Thoracic aorta (tissue), 2 donors: ENCODE results near the gene ZNF574. TPM values are rescaled to one million over a fixed set of nuclear protein-coding genes. Genes with fewer than 3 reads are reported as not detected.

Experiments
- ATAC-seq: fragments of 150-250 bp; one replicate; pipeline ENCODE4 v1.8.0; 2017; ENCODE audit warnings: low read depth; ENCODE audit not compliant: insufficient number of reproducible peaks, low FRiP score
- DNase-seq: peaks from one replicate; pipeline ENCODE4 v3.0.0-alpha.2; 2020; ENCODE audit warnings: low spot score
- H3K27ac ChIP-seq, 2 donors: fragments of 200-600 bp; sonication (generic); 1 replicate in 1 of 2; 2 replicates in 1 of 2; pipeline ENCODE4 v1.5.1; 2016; ENCODE audit warnings: mild to moderate bottlenecking in 2 of 2, moderate library complexity in 2 of 2
- H3K27me3 ChIP-seq: fragments of 200-600 bp; sonication (generic); replicated peaks from 2 replicates; pipeline ENCODE4 v1.6.0; 2016; ENCODE audit warnings: mild to moderate bottlenecking; ENCODE audit not compliant: insufficient read depth
- H3K36me3 ChIP-seq: fragments of 200-600 bp; sonication (generic); one replicate; pipeline ENCODE4 v1.5.1; 2016
- H3K4me1 ChIP-seq, 2 donors: fragments of 200-600 bp; sonication (generic); 1 replicate in 1 of 2; 2 replicates in 1 of 2; pipeline versions ENCODE4 v1.5.1 to v1.6.0; 2016; ENCODE audit warnings: low read depth in 2 of 2, mild to moderate bottlenecking in 1 of 2; ENCODE audit not compliant: control insufficient read depth in 1 of 2
- H3K4me3 ChIP-seq: fragments of 200-600 bp; sonication (generic); 2 replicates; pipeline ENCODE4 v1.5.1; 2016; ENCODE audit warnings: mild to moderate bottlenecking
- H3K9me3 ChIP-seq: fragments of 200-600 bp; sonication (generic); 2 replicates; pipeline ENCODE4 v1.5.1; 2016
- CTCF ChIP-seq: fragments of 200-600 bp; sonication (generic); IDR thresholded peaks from one replicate; pipeline ENCODE4 v1.5.1; 2019; ENCODE audit warnings: antibody characterized with exemption
- total RNA-seq, 2 donors: library from RNA; depleted of rRNA; stranded (reverse); fragments of >200 nt; gene quantifications; one replicate each; pipeline versions ENCODE4 v1.1.0 to v1.2.3, GENCODE V29; 2016

Gene ZNF574
- total RNA-seq, 2 donors from 2014 or later: 20.4 to 24.2 TPM

- H3K4me1 ChIP-seq: peaks cover 7 to 23% of the 10 kb centered on the region in 2 donors
- no peak overlapping the region for H3K27ac ChIP-seq
- peaks cover 4% of the 10 kb centered on the region for H3K36me3 ChIP-seq
- no peak overlapping the region for H3K4me3 ChIP-seq
- no peaks in the 10 kb centered on the region for H3K27me3 ChIP-seq
- no peak for DNase-seq
- no peak for TF ChIP-seq CTCF
- H3K9me3 ChIP-seq: no peaks in the 10 kb centered on the region
- ATAC-seq: no peak
Measured at GRCh38 chr19:42067315-42067888, 8.6 kb upstream of the ZNF574 start.

GRCh38 chr19:42068361-42068755 lies 7.6 kb upstream of the ZNF574 start:
- Histone ChIP-seq H3K4me1 (peaks cover 7 to 23% of the 10 kb centered on the region in 2 donors), H3K27ac (peak overlapping the region; percentile 8 to 70), H3K27me3 (no peaks in the 10 kb centered on the region), H3K4me3 (peak overlapping the region; percentile 82), H3K36me3 (no peaks in the 10 kb centered on the region), H3K9me3 (no peaks in the 10 kb centered on the region)
- ATAC-seq (no peak), DNase-seq (no peak)
- TF ChIP-seq CTCF: no peak

GRCh38 chr19:42068756-42069571 lies 7.0 kb upstream of the ZNF574 start:
- Histone ChIP-seq H3K27me3 (no peaks in the 10 kb centered on the region), H3K4me1 (peaks cover 7 to 23% of the 10 kb centered on the region in 2 donors), H3K4me3 (peak overlapping the region; percentile 82), H3K9me3 (no peaks in the 10 kb centered on the region), H3K27ac (peak overlapping the region; percentile 54 to 70), H3K36me3 (no peaks in the 10 kb centered on the region)
- ATAC-seq (peak; percentile 12), DNase-seq (no peak)
- no peak for TF ChIP-seq CTCF

GRCh38 chr19:42069619-42070351 lies 6.2 kb upstream of the ZNF574 start, which contains the start of gene GRIK5:
Gene GRIK5, minus strand, starts transcription at chr19:42070206. Its CDS starts 4,436 bp downstream, at chr19:42065770.
- Histone ChIP-seq H3K4me3 (peak within 1 kb of the TSS; percentile 82), H3K9me3 (no peaks in the 10 kb centered on the region), H3K36me3 (no peaks in the 10 kb centered on the region), H3K27me3 (no peaks in the 10 kb centered on the region), H3K27ac (peak within 1 kb of the TSS; percentile 54 to 70), H3K4me1 (peaks cover 7 to 25% of the 10 kb centered on the region in 2 donors)
- DNase-seq (no peak), ATAC-seq (no peak)
- TF ChIP-seq CTCF: no peak

- Histone ChIP-seq H3K4me3 (no peak overlapping the region), H3K27me3 (no peaks in the 10 kb centered on the region), H3K27ac (no peak overlapping the region), H3K36me3 (no peaks in the 10 kb centered on the region), H3K9me3 (no peaks in the 10 kb centered on the region), H3K4me1 (peaks cover 7 to 30% of the 10 kb centered on the region in 2 donors)
- TF ChIP-seq CTCF: no peak
- ATAC-seq (no peak), DNase-seq (no peak)
Measured at GRCh38 chr19:42071247-42071646, 4.7 kb upstream of the ZNF574 start.
